T-helper 2 cell treated with Interferon-gamma antibody and Interleukin-4, amounts not matched to agents 5 μg/mL and 100 μg/mL, for 36 hours (primary cell): ENCODE data around the gene OR52N5.
A peak's percentile ranks its signal among the peaks of the same experiment; 100 is the strongest.

Experiments used
- DNase-seq: peaks from one replicate; pipeline ENCODE4 v3.0.0; 2021; ENCODE audit warnings: low spot score
- H3K27ac Mint-ChIP-seq: one replicate; pipeline ENCODE4 v1.8.0; 2021; ENCODE audit warnings: mild to moderate bottlenecking, mixed read lengths
- H3K27me3 Mint-ChIP-seq: one replicate; pipeline ENCODE4 v1.8.0; 2021; ENCODE audit warnings: low read depth, mixed read lengths
- H3K36me3 Mint-ChIP-seq: one replicate; pipeline ENCODE4 v1.8.0; 2021; ENCODE audit warnings: low read depth, mixed read lengths
- H3K4me1 Mint-ChIP-seq: one replicate; pipeline ENCODE4 v1.8.0; 2021; ENCODE audit warnings: low read depth, mixed read lengths
- H3K4me3 Mint-ChIP-seq: one replicate; pipeline ENCODE4 v1.8.0; 2022; ENCODE audit warnings: mild to moderate bottlenecking, moderate library complexity, mixed read lengths
- H3K9me3 Mint-ChIP-seq: one replicate; pipeline ENCODE4 v1.8.0; 2021; ENCODE audit warnings: mixed read lengths

The OR52N5 gene

GRCh38 chr11:5783255-5783654 is at the start of gene OR52N5:
OR52N5 (minus strand) TSS chr11:5783355; CDS start chr11:5778634, 4,721 bp downstream.
- no peaks in the 10 kb centered on the region for H3K4me1 Mint-ChIP-seq
- H3K9me3 Mint-ChIP-seq, result no peaks in the 10 kb centered on the region
- H3K27me3 Mint-ChIP-seq, result no peaks in the 10 kb centered on the region
- DNase-seq, result no peak
- no peak within 1 kb of the TSS for H3K27ac Mint-ChIP-seq
- H3K4me3 Mint-ChIP-seq, result no peak within 1 kb of the TSS
- no peaks in the 10 kb centered on the region for H3K36me3 Mint-ChIP-seq

- no peaks in the 10 kb centered on the region for H3K9me3 Mint-ChIP-seq
- no peak for DNase-seq
- H3K27me3 Mint-ChIP-seq, result peaks cover 3% of the 10 kb centered on the region
Measured at GRCh38 chr11:5831196-5831829, 48.2 kb upstream of the OR52N5 start.

GRCh38 chr11:5818245-5818886 is 35.2 kb upstream of the OR52N5 start:
- Mint-ChIP-seq H3K36me3 (no peaks in the 10 kb centered on the region), H3K27ac (peak overlapping the region; percentile 68), H3K4me1 (peaks cover 7% of the 10 kb centered on the region), H3K4me3 (peak overlapping the region; percentile 78), H3K27me3 (peaks cover 7% of the 10 kb centered on the region), H3K9me3 (no peaks in the 10 kb centered on the region)
- DNase-seq, result no peak

More at GRCh38 chr11:5831196-5831829, 48.2 kb upstream of the OR52N5 start:
- Mint-ChIP-seq H3K4me1 (no peaks in the 10 kb centered on the region), H3K4me3 (no peak overlapping the region), H3K27ac (no peak overlapping the region), H3K36me3 (no peaks in the 10 kb centered on the region)

- peaks cover 7% of the 10 kb centered on the region for H3K4me1 Mint-ChIP-seq
- DNase-seq, result no peak
- no peak overlapping the region for H3K27ac Mint-ChIP-seq
- peaks cover 16% of the 10 kb centered on the region for H3K27me3 Mint-ChIP-seq
- no peaks in the 10 kb centered on the region for H3K9me3 Mint-ChIP-seq
- no peaks in the 10 kb centered on the region for H3K36me3 Mint-ChIP-seq
- H3K4me3 Mint-ChIP-seq, result no peak overlapping the region
Measured at GRCh38 chr11:5815534-5815933, 32.4 kb upstream of the OR52N5 start.

- peaks cover 10% of the 10 kb centered on the region for H3K4me1 Mint-ChIP-seq
- peaks cover 29% of the 10 kb centered on the region for H3K27me3 Mint-ChIP-seq
- no peak overlapping the region for H3K27ac Mint-ChIP-seq
- no peak overlapping the region for H3K4me3 Mint-ChIP-seq
- no peak for DNase-seq
- no peaks in the 10 kb centered on the region for H3K36me3 Mint-ChIP-seq
- H3K9me3 Mint-ChIP-seq, result no peaks in the 10 kb centered on the region
Measured at GRCh38 chr11:5809905-5810795, 27.0 kb upstream of the OR52N5 start.

- no peaks in the 10 kb centered on the region for H3K9me3 Mint-ChIP-seq
- no peak overlapping the region for H3K27ac Mint-ChIP-seq
- H3K4me3 Mint-ChIP-seq, result peak overlapping the region; percentile 86
- H3K36me3 Mint-ChIP-seq, result no peaks in the 10 kb centered on the region
- peaks cover 10% of the 10 kb centered on the region for H3K4me1 Mint-ChIP-seq
- H3K27me3 Mint-ChIP-seq, result peaks cover 29% of the 10 kb centered on the region
- DNase-seq, result peak; percentile 6
Measured at GRCh38 chr11:5809122-5809519, 26.0 kb upstream of the OR52N5 start.

- H3K27ac Mint-ChIP-seq, result no peak within 1 kb of the TSS
- no peaks in the 10 kb centered on the region for H3K36me3 Mint-ChIP-seq
- H3K4me3 Mint-ChIP-seq, result peak within 1 kb of the TSS; percentile 86
- peak; percentile 60 for DNase-seq
- peaks cover 24% of the 10 kb centered on the region for H3K27me3 Mint-ChIP-seq
- H3K4me1 Mint-ChIP-seq, result peaks cover 10% of the 10 kb centered on the region
- H3K9me3 Mint-ChIP-seq, result no peaks in the 10 kb centered on the region
Measured at GRCh38 chr11:5808500-5809121, 25.5 kb upstream of the OR52N5 start, which contains the start of gene OR52N2. OR52N2 (plus strand) TSS chr11:5808924; CDS start chr11:5820336, 11,412 bp downstream.

- H3K9me3 Mint-ChIP-seq, result no peaks in the 10 kb centered on the region
Measured at GRCh38 chr11:5807580-5807979, 24.4 kb upstream of the OR52N5 start.

GRCh38 chr11:5803982-5804381 is 20.8 kb upstream of the OR52N5 start:
- H3K27ac Mint-ChIP-seq, result no peak overlapping the region
- H3K9me3 Mint-ChIP-seq, result no peaks in the 10 kb centered on the region
- H3K36me3 Mint-ChIP-seq, result no peaks in the 10 kb centered on the region
- peaks cover 5% of the 10 kb centered on the region for H3K27me3 Mint-ChIP-seq
- DNase-seq, result no peak
- peaks cover 6% of the 10 kb centered on the region for H3K4me1 Mint-ChIP-seq
- no peak overlapping the region for H3K4me3 Mint-ChIP-seq

More at GRCh38 chr11:5807580-5807979, 24.4 kb upstream of the OR52N5 start:
- no peaks in the 10 kb centered on the region for H3K36me3 Mint-ChIP-seq
- peaks cover 10% of the 10 kb centered on the region for H3K4me1 Mint-ChIP-seq
- peaks cover 20% of the 10 kb centered on the region for H3K27me3 Mint-ChIP-seq
- DNase-seq, result no peak
- H3K27ac Mint-ChIP-seq, result no peak overlapping the region
- H3K4me3 Mint-ChIP-seq, result no peak overlapping the region

GRCh38 chr11:5796541-5796940 is 13.4 kb upstream of the OR52N5 start:
- H3K27me3 Mint-ChIP-seq, result peaks cover 2% of the 10 kb centered on the region
- DNase-seq, result no peak
- H3K36me3 Mint-ChIP-seq, result no peaks in the 10 kb centered on the region
- H3K9me3 Mint-ChIP-seq, result no peaks in the 10 kb centered on the region
- no peaks in the 10 kb centered on the region for H3K4me1 Mint-ChIP-seq
- H3K4me3 Mint-ChIP-seq, result no peak overlapping the region
- H3K27ac Mint-ChIP-seq, result no peak overlapping the region

GRCh38 chr11:5791165-5791564 is 8.0 kb upstream of the OR52N5 start, which contains the start of gene OR52N1:
OR52N1 (minus strand) TSS chr11:5791265; CDS start chr11:5788816, 2,449 bp downstream.
- no peaks in the 10 kb centered on the region for H3K9me3 Mint-ChIP-seq
- peaks cover 5% of the 10 kb centered on the region for H3K27me3 Mint-ChIP-seq
- H3K4me3 Mint-ChIP-seq, result no peak within 1 kb of the TSS
- no peaks in the 10 kb centered on the region for H3K36me3 Mint-ChIP-seq
- no peak for DNase-seq
- H3K4me1 Mint-ChIP-seq, result no peaks in the 10 kb centered on the region
- H3K27ac Mint-ChIP-seq, result no peak within 1 kb of the TSS

- H3K27ac Mint-ChIP-seq, result no peak overlapping the region
- H3K4me1 Mint-ChIP-seq, result no peaks in the 10 kb centered on the region
- no peak for DNase-seq
- no peak overlapping the region for H3K4me3 Mint-ChIP-seq
- H3K9me3 Mint-ChIP-seq, result no peaks in the 10 kb centered on the region
- H3K36me3 Mint-ChIP-seq, result no peaks in the 10 kb centered on the region
- H3K27me3 Mint-ChIP-seq, result no peaks in the 10 kb centered on the region
Measured at GRCh38 chr11:5767056-5767455, 16.1 kb downstream of the OR52N5 start.

GRCh38 chr11:5753943-5754342 is 29.2 kb downstream of the OR52N5 start, which contains the start of gene OR52N4:
OR52N4 (plus strand) TSS chr11:5754243; CDS start chr11:5754741, 498 bp downstream.
- Mint-ChIP-seq H3K9me3 (no peaks in the 10 kb centered on the region), H3K4me3 (no peak within 1 kb of the TSS), H3K4me1 (no peaks in the 10 kb centered on the region), H3K36me3 (no peaks in the 10 kb centered on the region), H3K27me3 (peaks cover 2% of the 10 kb centered on the region), H3K27ac (no peak within 1 kb of the TSS)
- no peak for DNase-seq
